ENCODE results near the gene DOCK4. TPM values are rescaled to one million over a fixed set of nuclear protein-coding genes. Genes with fewer than 3 reads are reported as not detected.

The DOCK4 gene
- total RNA-seq, 6 experiments from 2014 or later, result 9.4 to 29.9 (median 22.8) TPM

DNA sequence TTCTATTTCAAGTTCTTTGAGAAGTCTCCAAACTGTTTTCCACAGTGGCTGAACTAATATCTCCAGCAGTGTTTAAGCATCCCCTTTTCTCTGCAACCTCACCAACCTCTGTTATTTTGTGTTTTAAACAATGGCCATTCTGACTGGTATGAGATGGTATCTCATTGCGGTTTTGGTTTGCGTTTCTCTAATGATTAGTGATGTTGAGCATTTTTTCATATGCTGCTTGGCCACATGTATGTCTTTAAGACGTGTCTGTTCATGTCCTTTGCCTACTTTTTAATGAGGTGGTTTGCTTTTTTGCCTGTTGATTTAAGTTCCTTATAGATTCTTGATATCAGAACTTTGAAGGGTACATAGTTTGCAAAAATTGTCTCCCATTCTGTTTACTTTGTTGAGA, 487.3 kb downstream of the DOCK4 start:
- no peaks in the 10 kb centered on the region for H3K4me1 ChIP-seq
- no peak for ATAC-seq

DNA sequence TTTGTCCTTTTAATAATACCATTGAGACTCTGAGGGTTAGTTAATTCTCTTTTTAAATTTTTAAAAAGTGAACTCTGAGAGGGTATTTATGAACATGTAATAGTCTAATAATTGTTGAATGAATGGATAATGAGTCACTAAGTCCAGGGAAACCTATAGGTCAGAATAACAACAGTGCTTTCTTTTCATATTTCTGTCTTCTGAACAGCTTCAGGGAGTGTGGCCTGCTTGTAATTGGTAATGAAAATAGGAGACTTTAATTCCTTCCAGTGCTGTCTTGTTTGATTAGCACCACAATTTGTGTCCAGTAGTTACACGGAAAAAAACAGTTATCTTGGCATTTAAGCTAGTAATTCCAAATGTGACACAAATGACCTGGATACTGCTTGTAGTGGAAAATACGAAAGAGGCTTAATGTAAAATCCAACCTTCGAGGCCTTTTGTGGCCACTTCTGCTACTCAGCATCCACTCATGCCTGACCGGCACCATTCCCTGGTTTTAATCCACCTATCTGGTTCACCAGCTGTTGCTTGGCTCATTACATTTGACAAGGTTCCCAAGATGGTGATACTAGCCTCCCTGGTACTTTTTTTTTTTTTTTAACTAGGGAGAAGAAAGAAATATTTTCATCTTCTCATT, 494.7 kb downstream of the DOCK4 start:
- no peak for DNase-seq
- intact Hi-C loops (cut with DNase I), result no loop called here
- H3K4me3 ChIP-seq, result no peak overlapping the region
- 70% methylated on average over 4 of the region's 4 CpGs for WGBS (ENCODE audit: insufficient coverage, low coverage, low lambda C conversion rate, missing lambda C conversion rate)
- no peak for TF ChIP-seq POLR2A (IDR thresholded peaks at IDR 0.05)
- TF ChIP-seq, protein P1, sequence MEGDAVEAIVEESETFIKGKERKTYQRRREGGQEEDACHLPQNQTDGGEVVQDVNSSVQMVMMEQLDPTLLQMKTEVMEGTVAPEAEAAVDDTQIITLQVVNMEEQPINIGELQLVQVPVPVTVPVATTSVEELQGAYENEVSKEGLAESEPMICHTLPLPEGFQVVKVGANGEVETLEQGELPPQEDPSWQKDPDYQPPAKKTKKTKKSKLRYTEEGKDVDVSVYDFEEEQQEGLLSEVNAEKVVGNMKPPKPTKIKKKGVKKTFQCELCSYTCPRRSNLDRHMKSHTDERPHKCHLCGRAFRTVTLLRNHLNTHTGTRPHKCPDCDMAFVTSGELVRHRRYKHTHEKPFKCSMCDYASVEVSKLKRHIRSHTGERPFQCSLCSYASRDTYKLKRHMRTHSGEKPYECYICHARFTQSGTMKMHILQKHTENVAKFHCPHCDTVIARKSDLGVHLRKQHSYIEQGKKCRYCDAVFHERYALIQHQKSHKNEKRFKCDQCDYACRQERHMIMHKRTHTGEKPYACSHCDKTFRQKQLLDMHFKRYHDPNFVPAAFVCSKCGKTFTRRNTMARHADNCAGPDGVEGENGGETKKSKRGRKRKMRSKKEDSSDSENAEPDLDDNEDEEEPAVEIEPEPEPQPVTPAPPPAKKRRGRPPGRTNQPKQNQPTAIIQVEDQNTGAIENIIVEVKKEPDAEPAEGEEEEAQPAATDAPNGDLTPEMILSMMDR (IDR thresholded peaks at IDR 0.05), result no peak
- ATAC-seq, result no peak
- no peak overlapping the region for H3K27ac ChIP-seq
- H3K27me3 ChIP-seq, result no peaks in the 10 kb centered on the region
- H3K4me1 ChIP-seq, result no peaks in the 10 kb centered on the region
- H3K36me3 ChIP-seq, result no peaks in the 10 kb centered on the region
- H3K9me3 ChIP-seq, result no peaks in the 10 kb centered on the region

More for the DNA sequence above, 487.3 kb downstream of the DOCK4 start:
- H3K4me3 ChIP-seq, result no peak overlapping the region
- DNase-seq, result no peak
- no peaks in the 10 kb centered on the region for H3K27me3 ChIP-seq
- no peaks in the 10 kb centered on the region for H3K9me3 ChIP-seq
- H3K27ac ChIP-seq, result no peak overlapping the region
- TF ChIP-seq, protein P1 (IDR thresholded peaks at IDR 0.05), result no peak
- no peak for TF ChIP-seq POLR2A (IDR thresholded peaks at IDR 0.05)
- H3K36me3 ChIP-seq, result no peaks in the 10 kb centered on the region
- intact Hi-C loops (cut with DNase I), result no loop called here
- WGBS (ENCODE audit: insufficient coverage, low coverage, low lambda C conversion rate, missing lambda C conversion rate), result 66% methylated on average over 3 of the region's 3 CpGs

GRCh38 chr7:111710839-111711380, 495.3 kb downstream of the DOCK4 start:
- no peak for ATAC-seq
- Histone ChIP-seq H3K4me3 (no peak overlapping the region), H3K36me3 (no peaks in the 10 kb centered on the region), H3K27me3 (no peaks in the 10 kb centered on the region), H3K27ac (no peak overlapping the region), H3K4me1 (no peaks in the 10 kb centered on the region), H3K9me3 (no peaks in the 10 kb centered on the region)
- intact Hi-C loops (cut with DNase I), result no loop called here
- no peak for DNase-seq
- TF ChIP-seq, protein P1 (IDR thresholded peaks at IDR 0.05), result no peak
- TF ChIP-seq POLR2A (IDR thresholded peaks at IDR 0.05), result no peak
- 91% methylated on average over 1 of the region's 1 CpG for WGBS (ENCODE audit: insufficient coverage, low coverage, low lambda C conversion rate, missing lambda C conversion rate)

- no peak for ATAC-seq
- H3K9me3 ChIP-seq, result no peaks in the 10 kb centered on the region
These were observed 498.1 kb downstream of the DOCK4 start for GRCh38 chr7:111708072-111708471.

More at GRCh38 chr7:111708072-111708471, 498.1 kb downstream of the DOCK4 start:
- no peak for TF ChIP-seq POLR2A (IDR thresholded peaks at IDR 0.05)
- TF ChIP-seq, protein P1 (IDR thresholded peaks at IDR 0.05), result no peak
- Histone ChIP-seq H3K4me1 (no peaks in the 10 kb centered on the region), H3K4me3 (no peak overlapping the region), H3K27me3 (no peaks in the 10 kb centered on the region), H3K36me3 (no peaks in the 10 kb centered on the region), H3K27ac (no peak overlapping the region)
- intact Hi-C loops (cut with DNase I), result no loop called here
- 75% methylated on average over 4 of the region's 4 CpGs for WGBS (ENCODE audit: insufficient coverage, low coverage, low lambda C conversion rate, missing lambda C conversion rate)
- DNase-seq, result no peak
